ENCODE results near the gene EHD4.
A peak's percentile ranks its signal among the peaks of the same experiment; 100 is the strongest.

The EHD4 gene

GRCh38 chr15:41979493-41980266 is 7.3 kb upstream of the EHD4 start:
- Mint-ChIP-seq H3K36me3 (no peaks in the 10 kb centered on the region), H3K4me3 (no peak overlapping the region), H3K4me1 (no peaks in the 10 kb centered on the region), H3K27me3 (peaks cover 4% of the 10 kb centered on the region), H3K9me3 (no peaks in the 10 kb centered on the region), H3K27ac (no peak overlapping the region)
- no peak for ATAC-seq (ENCODE audit: low read depth)
- DNase-seq (ENCODE audit: low spot score in 2 of 2), result no peak

DNA sequence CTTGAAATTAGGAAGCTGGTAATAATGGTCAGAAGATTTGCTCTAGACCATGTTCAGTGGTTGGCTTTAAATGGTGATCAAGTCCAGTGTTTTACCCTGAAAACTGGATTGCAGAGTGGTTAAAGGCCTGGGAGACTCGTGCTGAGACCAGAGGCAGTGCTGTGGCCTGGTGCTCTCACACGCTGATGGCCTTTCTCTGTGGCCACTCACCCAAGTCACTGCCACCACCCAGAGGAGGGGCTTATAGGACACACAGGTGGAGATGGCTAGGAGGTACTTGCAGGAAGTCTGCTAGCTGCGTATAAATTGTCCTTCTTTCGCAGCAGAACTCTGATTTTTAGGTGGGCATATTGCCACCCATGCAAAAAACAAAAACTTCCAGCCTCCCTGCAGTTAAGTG is 6.2 kb upstream of the EHD4 start:
- Mint-ChIP-seq H3K4me1 (no peaks in the 10 kb centered on the region), H3K4me3 (no peak overlapping the region), H3K9me3 (no peaks in the 10 kb centered on the region), H3K36me3 (no peaks in the 10 kb centered on the region), H3K27ac (no peak overlapping the region), H3K27me3 (peaks cover 9% of the 10 kb centered on the region)
- no peak for ATAC-seq (ENCODE audit: low read depth)
- DNase-seq (ENCODE audit: low spot score in 2 of 2), result no peak

DNA sequence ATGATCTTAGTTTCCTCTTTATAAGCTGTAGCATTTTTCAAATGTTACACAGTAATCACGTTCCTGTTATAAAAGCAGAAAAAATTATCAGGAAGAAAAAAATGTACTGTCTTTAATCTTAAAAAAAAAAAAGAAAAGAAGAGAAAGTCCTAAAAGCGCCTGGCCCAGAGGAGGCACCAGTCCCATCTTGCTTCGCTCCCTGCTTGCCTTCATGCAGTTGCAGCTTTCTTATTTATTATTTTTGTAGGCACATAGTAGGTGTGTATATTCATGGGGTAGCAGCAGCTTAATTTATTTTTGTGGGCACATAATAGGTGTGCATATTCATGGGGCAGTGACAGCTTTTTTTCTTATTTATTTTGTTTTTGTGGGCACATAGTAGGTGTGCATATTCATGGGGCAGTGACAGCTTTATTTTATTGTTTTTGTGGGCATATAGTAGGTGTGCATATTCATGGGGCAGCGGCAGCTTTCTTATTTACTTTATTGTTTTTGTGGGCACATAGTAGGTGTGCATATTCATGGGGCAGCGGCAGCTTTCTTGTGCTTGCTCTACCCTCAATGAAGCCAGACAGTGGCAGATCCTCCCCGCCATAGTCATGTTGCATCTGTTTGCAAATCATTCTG is 5.5 kb upstream of the EHD4 start:
- H3K36me3 Mint-ChIP-seq, result no peaks in the 10 kb centered on the region
- H3K9me3 Mint-ChIP-seq, result no peaks in the 10 kb centered on the region
- DNase-seq (ENCODE audit: low spot score in 2 of 2) (no peak), ATAC-seq (ENCODE audit: low read depth) (no peak)
- peaks cover 9% of the 10 kb centered on the region for H3K27me3 Mint-ChIP-seq
- no peak overlapping the region for H3K27ac Mint-ChIP-seq
- H3K4me3 Mint-ChIP-seq, result no peak overlapping the region
- H3K4me1 Mint-ChIP-seq, result peaks cover 3% of the 10 kb centered on the region

DNA sequence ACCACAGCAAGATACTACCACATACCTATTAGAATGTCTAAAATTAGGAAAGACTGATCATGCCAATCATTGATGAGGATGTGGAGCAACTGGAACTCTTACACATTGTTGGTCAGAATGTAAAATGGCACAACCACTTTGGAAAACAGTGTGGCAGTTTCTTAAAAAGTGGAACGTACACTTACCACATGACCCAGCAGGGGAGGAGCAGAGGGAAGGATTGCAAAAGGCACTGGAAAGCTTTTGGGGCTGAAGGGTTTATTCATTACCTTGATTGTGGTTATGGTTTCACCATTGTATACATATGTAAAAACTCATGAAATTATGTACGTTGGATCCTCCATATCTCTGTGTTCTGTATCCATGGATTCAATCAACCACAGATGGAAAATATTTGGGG is 3.3 kb upstream of the EHD4 start:
- no peak for ATAC-seq (ENCODE audit: low read depth)
- Mint-ChIP-seq H3K9me3 (no peaks in the 10 kb centered on the region), H3K27ac (no peak overlapping the region), H3K36me3 (no peaks in the 10 kb centered on the region), H3K4me3 (no peak overlapping the region), H3K27me3 (peaks cover 9% of the 10 kb centered on the region), H3K4me1 (peaks cover 13% of the 10 kb centered on the region)
- DNase-seq (ENCODE audit: low spot score in 2 of 2), result no peak

- Mint-ChIP-seq H3K4me1 (peaks cover 25% of the 10 kb centered on the region), H3K9me3 (no peaks in the 10 kb centered on the region), H3K27me3 (peaks cover 9% of the 10 kb centered on the region), H3K27ac (no peak overlapping the region), H3K36me3 (no peaks in the 10 kb centered on the region), H3K4me3 (no peak overlapping the region)
- ATAC-seq (ENCODE audit: low read depth) (no peak), DNase-seq (ENCODE audit: low spot score in 2 of 2) (no peak)
Measured at GRCh38 chr15:41974041-41974440, 1.7 kb upstream of the EHD4 start.

DNA sequence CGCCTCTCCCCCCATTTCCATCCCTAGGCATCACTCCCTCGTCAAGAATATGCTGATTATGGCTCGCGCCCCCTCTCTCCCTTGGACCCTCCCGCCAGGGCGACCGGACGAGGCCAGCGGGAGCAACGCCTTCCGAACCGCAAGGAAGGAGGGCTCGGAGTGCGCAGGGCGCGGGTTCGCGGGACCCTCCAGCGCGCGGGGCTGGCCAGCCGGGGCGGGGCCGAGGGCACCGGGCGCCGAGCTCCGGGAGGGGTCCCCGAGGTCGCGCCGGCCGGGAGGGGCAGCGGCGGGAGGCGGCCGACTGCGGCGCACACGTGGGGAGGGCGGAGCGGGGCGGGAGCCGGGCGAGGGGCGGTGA is 483 bp downstream of the EHD4 start:
- Mint-ChIP-seq H3K9me3 (no peaks in the 10 kb centered on the region), H3K4me1 (peaks cover 41% of the 10 kb centered on the region), H3K4me3 (peak overlapping the region; percentile 95), H3K27me3 (peaks cover 8% of the 10 kb centered on the region), H3K27ac (peak overlapping the region; percentile 94), H3K36me3 (no peaks in the 10 kb centered on the region)
- peak; percentile 10 for ATAC-seq (ENCODE audit: low read depth)
- no peak for DNase-seq (ENCODE audit: low spot score in 2 of 2)

- H3K9me3 Mint-ChIP-seq, result no peaks in the 10 kb centered on the region
- H3K4me1 Mint-ChIP-seq, result peaks cover 45% of the 10 kb centered on the region
- peak; percentile 37 to 55 for DNase-seq (ENCODE audit: low spot score in 2 of 2)
- H3K27ac Mint-ChIP-seq, result peak overlapping the region; percentile 94
- peak; percentile 48 for ATAC-seq (ENCODE audit: low read depth)
- no peaks in the 10 kb centered on the region for H3K36me3 Mint-ChIP-seq
- peaks cover 8% of the 10 kb centered on the region for H3K27me3 Mint-ChIP-seq
- peak overlapping the region; percentile 92 for H3K4me3 Mint-ChIP-seq
Measured at GRCh38 chr15:41971089-41971894, 1.1 kb downstream of the EHD4 start.

GRCh38 chr15:41970456-41970855 is 1.9 kb downstream of the EHD4 start:
- Mint-ChIP-seq H3K4me1 (peaks cover 49% of the 10 kb centered on the region), H3K9me3 (no peaks in the 10 kb centered on the region), H3K4me3 (peak overlapping the region; percentile 44), H3K27me3 (peaks cover 6% of the 10 kb centered on the region), H3K36me3 (no peaks in the 10 kb centered on the region), H3K27ac (peak overlapping the region; percentile 35)
- ATAC-seq (ENCODE audit: low read depth) (no peak), DNase-seq (ENCODE audit: low spot score in 2 of 2) (no peak)

GRCh38 chr15:41969851-41970431 is 2.4 kb downstream of the EHD4 start:
- H3K27me3 Mint-ChIP-seq, result peaks cover 5% of the 10 kb centered on the region
- DNase-seq (ENCODE audit: low spot score in 2 of 2), result peak in 1 of 2 donors; percentile 36

GRCh38 chr15:41968701-41969100 is 3.7 kb downstream of the EHD4 start:
- no peak overlapping the region for H3K4me3 Mint-ChIP-seq
- no peaks in the 10 kb centered on the region for H3K27me3 Mint-ChIP-seq
- H3K27ac Mint-ChIP-seq, result peak overlapping the region; percentile 60
- ATAC-seq (ENCODE audit: low read depth) (no peak), DNase-seq (ENCODE audit: low spot score in 2 of 2) (no peak)
- peaks cover 49% of the 10 kb centered on the region for H3K4me1 Mint-ChIP-seq
- no peaks in the 10 kb centered on the region for H3K36me3 Mint-ChIP-seq
- no peaks in the 10 kb centered on the region for H3K9me3 Mint-ChIP-seq

More at GRCh38 chr15:41969851-41970431, 2.4 kb downstream of the EHD4 start:
- H3K36me3 Mint-ChIP-seq, result no peaks in the 10 kb centered on the region
- peaks cover 49% of the 10 kb centered on the region for H3K4me1 Mint-ChIP-seq
- H3K9me3 Mint-ChIP-seq, result no peaks in the 10 kb centered on the region
- peak overlapping the region; percentile 44 for H3K4me3 Mint-ChIP-seq
- H3K27ac Mint-ChIP-seq, result peak overlapping the region; percentile 35
- ATAC-seq (ENCODE audit: low read depth), result peak; percentile 26

DNA sequence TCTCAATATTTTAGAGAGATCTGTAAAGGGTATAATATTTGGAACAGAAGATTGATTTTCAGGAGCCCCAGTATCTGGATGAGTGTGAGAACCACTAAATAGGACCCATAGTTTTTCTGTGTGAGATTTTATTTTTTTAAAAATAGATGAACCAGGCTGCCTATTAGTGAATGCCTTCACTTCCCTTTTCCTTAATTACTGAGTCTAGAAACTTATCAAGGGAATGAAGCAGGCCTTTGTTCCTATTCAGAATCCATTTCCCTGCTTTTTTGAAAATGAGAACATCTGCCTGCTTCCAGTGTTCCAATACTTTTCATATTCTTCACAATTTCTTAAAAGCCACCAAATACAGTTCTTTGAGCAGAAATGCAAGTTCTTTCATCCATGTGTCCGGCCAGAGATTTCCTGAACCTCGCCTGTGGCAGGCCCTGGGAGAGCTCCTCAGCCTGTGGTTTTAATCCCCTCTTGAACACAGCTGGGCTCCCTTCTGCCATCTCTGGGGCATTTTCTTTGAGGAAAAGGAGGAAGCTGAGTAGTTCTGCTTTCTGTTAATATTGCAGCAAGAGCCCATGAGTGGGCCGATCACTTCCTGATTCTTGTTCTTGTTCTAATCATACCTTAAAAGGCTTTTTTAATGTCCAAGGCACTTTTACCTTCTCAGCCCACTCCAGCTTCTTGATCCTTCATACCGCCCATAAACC is 4.7 kb downstream of the EHD4 start:
- Mint-ChIP-seq H3K4me1 (peaks cover 44% of the 10 kb centered on the region), H3K27me3 (no peaks in the 10 kb centered on the region), H3K4me3 (peak overlapping the region; percentile 33), H3K27ac (peak overlapping the region; percentile 60), H3K9me3 (no peaks in the 10 kb centered on the region), H3K36me3 (no peaks in the 10 kb centered on the region)
- peak; percentile 26 to 45 for DNase-seq (ENCODE audit: low spot score in 2 of 2)
- peak; percentile 37 for ATAC-seq (ENCODE audit: low read depth)

GRCh38 chr15:41966920-41967465 is 5.4 kb downstream of the EHD4 start:
- Mint-ChIP-seq H3K36me3 (no peaks in the 10 kb centered on the region), H3K4me1 (peaks cover 43% of the 10 kb centered on the region), H3K27ac (no peak overlapping the region), H3K9me3 (no peaks in the 10 kb centered on the region), H3K27me3 (no peaks in the 10 kb centered on the region), H3K4me3 (no peak overlapping the region)
- ATAC-seq (ENCODE audit: low read depth), result no peak
- no peak for DNase-seq (ENCODE audit: low spot score in 2 of 2)

DNA sequence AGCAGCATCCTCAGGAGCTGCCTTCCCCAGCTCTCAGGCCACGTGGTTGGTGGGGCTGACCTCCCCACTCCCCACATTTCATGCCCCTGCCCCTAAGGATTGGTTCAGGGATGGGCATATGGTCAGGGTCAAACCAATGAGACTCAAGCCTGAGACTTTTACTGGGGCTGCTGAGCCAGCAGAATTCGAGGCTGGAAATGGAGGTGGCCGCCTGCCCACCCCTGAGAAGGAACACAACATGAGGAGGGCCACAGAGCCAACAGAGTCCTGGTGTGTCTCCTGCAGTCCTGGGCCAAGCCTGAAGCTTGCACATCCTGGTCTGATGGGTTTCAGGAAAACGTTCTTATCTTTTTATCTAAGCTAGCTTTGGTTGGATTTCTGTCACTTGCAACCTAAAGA is 5.9 kb downstream of the EHD4 start:
- H3K4me1 Mint-ChIP-seq, result peaks cover 43% of the 10 kb centered on the region
- H3K4me3 Mint-ChIP-seq, result no peak overlapping the region
- no peaks in the 10 kb centered on the region for H3K27me3 Mint-ChIP-seq
- ATAC-seq (ENCODE audit: low read depth), result no peak
- no peak for DNase-seq (ENCODE audit: low spot score in 2 of 2)
- no peak overlapping the region for H3K27ac Mint-ChIP-seq
- H3K36me3 Mint-ChIP-seq, result no peaks in the 10 kb centered on the region
- H3K9me3 Mint-ChIP-seq, result no peaks in the 10 kb centered on the region
